Natural killer cell treated with Interleukin-12 subunit alpha and Interleukin-12 subunit beta and Interleukin-15 and Interleukin-18, amount 100 ng/mL, for 72 hours (primary cell): ENCODE data around the gene RNF31. TPM values are rescaled to one million over a fixed set of nuclear protein-coding genes. Genes with fewer than 3 reads are reported as not detected.

ENCODE experiments used
- ATAC-seq, 2 donors: fragments of 150-1000 bp; cut with Tn5 transposase in 1 of 2; sonication (Bioruptor Pico), chemical (Tn5 transposase) in 1 of 2; 2 replicates each; pipeline ENCODE4 v1.10.0; 2021
- DNase-seq: peaks from one replicate; pipeline ENCODE4 v3.0.0; 2022; ENCODE audit warnings: low spot score
- H3K27ac Mint-ChIP-seq, 2 donors: 1 replicate in 1 of 2; 2 replicates in 1 of 2; pipeline ENCODE4 v1.8.0; 2022; ENCODE audit warnings: mixed read lengths in 2 of 2, mild to moderate bottlenecking in 1 of 2, moderate library complexity in 1 of 2
- H3K27me3 Mint-ChIP-seq, 2 donors: 1 replicate in 1 of 2; 2 replicates in 1 of 2; pipeline ENCODE4 v1.8.0; 2022; ENCODE audit warnings: mixed read lengths in 2 of 2
- H3K36me3 Mint-ChIP-seq: one replicate; pipeline ENCODE4 v1.8.0; 2022; ENCODE audit warnings: mixed read lengths
- H3K4me1 Mint-ChIP-seq, 2 donors: 1 replicate in 1 of 2; 2 replicates in 1 of 2; pipeline ENCODE4 v1.8.0; 2022; ENCODE audit warnings: low read depth in 2 of 2, mixed read lengths in 2 of 2, mild to moderate bottlenecking in 1 of 2
- H3K4me3 Mint-ChIP-seq: one replicate; pipeline ENCODE4 v1.8.0; 2022; ENCODE audit warnings: mixed read lengths
- H3K9me3 Mint-ChIP-seq: 2 replicates; pipeline ENCODE4 v1.8.0; 2022; ENCODE audit warnings: mixed read lengths
- total RNA-seq, 2 donors: library from RNA; stranded (reverse); gene quantifications; one replicate each; pipeline ENCODE4 v1.2.3, GENCODE V29; 2022

Gene RNF31
- total RNA-seq, 2 donors from 2014 or later = 115 to 170 TPM

DNA sequence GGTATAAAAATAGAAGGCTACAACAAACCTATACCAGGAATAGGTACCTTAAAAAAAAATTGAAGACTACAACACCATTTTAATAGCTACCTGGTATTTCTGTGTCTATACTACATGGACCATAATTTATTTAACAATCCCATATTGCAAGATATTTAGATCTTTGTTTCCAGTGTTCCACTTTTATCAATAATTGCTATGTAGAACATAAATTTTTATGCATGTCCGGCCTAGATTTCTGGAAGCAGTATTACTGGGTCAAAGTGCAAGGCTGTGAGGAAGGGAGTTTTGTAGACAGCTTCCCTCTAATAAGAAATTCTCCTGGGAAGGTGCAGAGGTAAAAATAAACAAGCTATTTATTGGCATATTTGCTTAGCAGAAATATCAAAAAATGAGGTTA is 36.8 kb upstream of the RNF31 start:
- no peaks in the 10 kb centered on the region for H3K36me3 Mint-ChIP-seq
- no peaks in the 10 kb centered on the region for H3K9me3 Mint-ChIP-seq
- H3K27me3 Mint-ChIP-seq = no peaks in the 10 kb centered on the region
- no peak for ATAC-seq
- peaks cover 13 to 18% of the 10 kb centered on the region in 2 donors for H3K4me1 Mint-ChIP-seq
- H3K4me3 Mint-ChIP-seq = no peak overlapping the region
- peak overlapping the region in 1 of 2 donors; percentile 93 for H3K27ac Mint-ChIP-seq
- no peak for DNase-seq

DNA sequence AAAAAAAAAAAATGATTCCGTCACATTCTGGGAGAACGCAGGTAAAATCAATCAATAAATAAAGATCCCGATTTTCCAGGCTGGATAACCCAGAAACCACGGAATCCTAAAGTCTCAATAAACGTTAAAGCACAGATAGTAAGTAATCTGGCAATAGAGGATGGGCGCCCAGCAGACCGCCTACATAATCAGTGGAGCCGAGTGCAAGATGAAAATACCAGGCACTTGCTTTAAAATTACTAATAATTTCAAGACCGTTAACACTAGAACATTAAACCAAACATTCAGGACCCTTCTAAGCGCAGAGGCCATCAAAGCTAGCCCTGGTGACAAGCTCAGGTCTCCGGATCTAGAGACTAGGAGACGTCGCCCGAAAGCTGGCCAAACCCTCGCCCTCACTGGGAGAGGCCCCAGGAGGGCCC is 33.9 kb upstream of the RNF31 start:
- H3K27me3 Mint-ChIP-seq = no peaks in the 10 kb centered on the region
- no peaks in the 10 kb centered on the region for H3K9me3 Mint-ChIP-seq
- peak overlapping the region; percentile 98 for H3K4me3 Mint-ChIP-seq
- H3K36me3 Mint-ChIP-seq = peaks cover 7% of the 10 kb centered on the region
- H3K4me1 Mint-ChIP-seq = peaks cover 27 to 28% of the 10 kb centered on the region in 2 donors
- no peak for ATAC-seq
- DNase-seq = no peak
- peak overlapping the region; percentile 94 to 100 for H3K27ac Mint-ChIP-seq

DNA sequence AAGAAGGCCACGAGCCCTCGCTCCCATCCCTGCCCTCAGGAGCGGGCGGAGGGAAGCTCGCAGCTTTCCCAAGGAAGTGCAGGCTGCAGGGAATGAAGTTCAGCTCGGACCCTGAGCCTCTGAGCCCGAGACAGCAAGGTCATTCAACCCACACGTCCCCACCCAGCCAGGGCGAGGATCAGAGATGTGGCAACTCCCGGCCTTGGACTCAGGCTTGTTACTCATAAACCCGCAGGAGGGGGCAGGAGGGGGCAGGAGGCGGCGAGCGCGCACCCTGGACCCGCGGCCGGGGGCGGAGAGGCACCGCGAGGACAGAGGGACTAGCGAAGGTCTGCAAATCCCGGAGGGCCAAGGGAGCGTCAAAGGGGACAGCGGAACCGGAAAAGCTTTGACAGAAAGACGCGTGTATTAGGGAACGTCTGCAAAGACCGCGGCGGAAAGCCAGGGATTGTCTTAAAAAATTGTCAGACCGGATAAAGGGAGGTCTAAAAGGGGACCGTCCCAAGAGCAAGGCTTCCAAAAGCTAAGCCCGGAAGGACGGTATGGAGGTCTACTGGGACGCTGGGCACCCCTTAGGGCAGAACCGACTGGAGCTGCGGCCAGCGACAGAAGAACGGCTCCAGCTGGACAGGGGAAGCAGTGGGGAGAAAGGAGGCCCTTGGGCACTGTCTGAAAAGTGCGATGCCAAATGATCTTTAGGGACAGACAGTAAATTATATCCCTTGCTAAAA is 33.3 kb upstream of the RNF31 start:
- H3K4me1 Mint-ChIP-seq = peaks cover 22 to 25% of the 10 kb centered on the region in 2 donors
- peak; percentile 54 to 66 for ATAC-seq

DNA sequence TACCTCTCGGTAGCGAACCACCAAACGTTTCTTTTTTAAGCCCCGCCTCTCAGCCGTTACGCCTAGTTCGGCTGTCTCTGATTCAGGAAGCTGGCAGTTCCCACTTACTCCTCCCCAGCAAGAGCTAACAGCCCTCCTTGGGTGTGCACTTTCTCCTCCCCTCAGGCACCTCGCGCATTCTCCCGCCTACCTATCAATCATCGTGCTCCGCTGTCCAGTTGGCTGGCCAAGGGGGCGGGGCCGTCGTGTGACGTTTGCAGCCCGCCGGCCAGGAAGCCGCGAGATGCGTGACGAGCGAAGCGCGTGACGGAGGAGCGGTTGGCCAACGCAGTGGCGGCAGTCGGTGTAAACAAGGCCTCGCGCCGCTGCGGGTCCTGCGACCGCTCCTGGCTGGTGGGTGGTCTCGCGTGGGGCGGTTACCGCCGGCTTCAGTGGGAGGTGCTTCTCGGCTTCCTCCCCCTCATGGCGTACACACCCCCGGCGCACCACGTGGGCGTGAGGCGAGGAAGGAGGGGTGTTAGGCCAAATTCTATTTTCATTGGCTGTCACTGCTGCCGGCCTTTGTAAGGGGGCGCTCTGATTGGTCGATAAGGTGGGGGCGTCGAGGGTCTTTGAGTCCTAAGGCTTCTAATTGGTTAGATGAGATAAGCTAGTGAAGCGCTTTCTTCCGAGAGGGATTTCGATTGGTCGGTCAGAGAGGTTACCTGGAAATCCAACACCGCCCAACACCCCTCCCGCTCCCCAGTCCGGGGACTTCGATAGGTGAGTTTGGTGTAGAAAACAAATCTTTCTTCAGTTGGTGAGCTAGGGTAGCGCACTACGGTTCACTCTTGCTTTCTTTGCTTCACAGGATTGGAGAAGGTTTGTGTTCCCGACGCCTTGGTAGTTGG is 32.5 kb upstream of the RNF31 start, which contains the start of the genes DCAF11 and NRL:
Gene DCAF11, plus strand, starts transcription at position 246 of the 890 bp plus-strand sequence. CDS start 818 bp downstream, outside the sequence.
Gene NRL, minus strand, starts transcription at position 418 of the 890 bp plus-strand sequence. CDS start 32,101 bp downstream, outside the sequence.
- Mint-ChIP-seq H3K9me3 (no peaks in the 10 kb centered on the region), H3K36me3 (peaks cover 12% of the 10 kb centered on the region), H3K4me3 (peak within 1 kb of the TSS; percentile 98), H3K27me3 (no peaks in the 10 kb centered on the region), H3K4me1 (peaks cover 19 to 24% of the 10 kb centered on the region in 2 donors), H3K27ac (peak within 1 kb of the TSS; percentile 94 to 100)
- ATAC-seq (peak; percentile 94), DNase-seq (peak; percentile 100)

More for the DNA sequence above, 33.3 kb upstream of the RNF31 start:
- Mint-ChIP-seq H3K36me3 (peaks cover 12% of the 10 kb centered on the region), H3K27ac (peak overlapping the region; percentile 94 to 100), H3K4me3 (peak overlapping the region; percentile 98), H3K9me3 (no peaks in the 10 kb centered on the region), H3K27me3 (no peaks in the 10 kb centered on the region)
- DNase-seq = peak; percentile 92

DNA sequence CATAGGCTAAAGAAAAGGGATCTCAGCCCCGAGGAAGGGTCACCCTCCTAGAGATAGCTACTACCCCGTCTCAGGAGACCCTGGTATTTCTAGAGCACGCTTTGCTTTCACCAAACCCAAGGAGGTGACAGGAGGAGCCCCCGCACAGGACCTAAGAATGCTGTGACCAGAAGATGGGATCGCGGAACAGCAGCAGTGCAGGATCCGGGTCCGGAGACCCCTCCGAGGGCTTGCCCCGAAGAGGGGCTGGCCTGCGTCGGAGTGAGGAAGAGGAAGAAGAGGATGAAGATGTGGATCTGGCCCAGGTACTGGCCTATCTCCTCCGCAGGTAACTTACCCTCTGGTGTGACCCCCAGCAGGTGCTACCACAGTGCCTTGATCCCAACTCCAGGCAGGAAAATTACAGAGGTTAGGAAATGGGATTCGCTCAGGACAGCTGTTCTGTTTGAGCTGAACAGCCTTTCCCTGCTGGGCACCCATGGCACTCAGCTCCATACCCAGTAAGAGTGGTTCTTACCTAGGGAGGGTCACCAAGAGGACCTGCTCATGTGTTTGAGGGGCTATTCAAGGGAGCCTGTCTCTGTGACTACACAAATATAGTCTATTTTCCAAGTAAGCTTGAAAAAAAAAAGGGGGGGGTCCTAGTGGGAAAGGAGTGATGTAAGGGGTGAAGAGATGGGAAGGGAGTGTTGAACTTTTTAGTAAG is 31.7 kb upstream of the RNF31 start:
- ATAC-seq = no peak
- Mint-ChIP-seq H3K36me3 (peaks cover 12% of the 10 kb centered on the region), H3K27ac (peak overlapping the region; percentile 94 to 100), H3K4me3 (peak overlapping the region; percentile 98), H3K4me1 (peaks cover 19 to 24% of the 10 kb centered on the region in 2 donors), H3K27me3 (no peaks in the 10 kb centered on the region), H3K9me3 (no peaks in the 10 kb centered on the region)
- DNase-seq = no peak

DNA sequence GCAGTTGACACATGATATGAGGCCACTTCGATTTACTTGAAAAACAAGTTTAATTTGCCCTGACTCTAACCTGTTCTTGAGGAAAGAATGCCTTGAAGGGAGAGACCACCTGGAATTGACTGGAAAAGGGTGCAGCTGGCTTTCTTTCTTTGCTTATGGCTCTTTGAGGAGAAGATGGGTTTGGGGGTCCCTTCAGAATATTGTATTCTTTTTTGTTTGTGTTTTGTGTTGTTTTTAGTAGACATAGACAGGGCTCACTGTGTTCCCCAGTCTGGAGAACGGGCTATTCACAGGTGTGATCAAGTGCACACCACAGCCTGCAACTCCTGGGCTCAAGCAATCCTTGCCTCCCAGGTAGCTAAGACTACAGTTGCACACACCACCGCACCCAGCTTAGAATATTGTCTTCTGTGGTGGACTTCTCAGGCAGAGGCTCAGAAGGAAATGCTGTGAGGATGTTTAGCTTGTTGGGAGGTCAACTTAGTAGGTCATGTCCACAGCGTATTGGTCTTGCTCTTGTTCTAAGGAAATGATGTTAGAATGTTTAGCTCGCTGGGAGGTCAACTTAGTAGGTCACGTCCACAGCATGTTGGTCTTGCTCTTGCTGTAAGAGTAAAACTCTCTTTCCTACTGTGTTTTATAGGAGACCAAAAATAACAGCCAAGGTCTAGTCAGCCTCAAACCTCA is 31.0 kb upstream of the RNF31 start:
- H3K27ac Mint-ChIP-seq = peak overlapping the region; percentile 94 to 100
- peaks cover 13% of the 10 kb centered on the region for H3K36me3 Mint-ChIP-seq
- peaks cover 19 to 24% of the 10 kb centered on the region in 2 donors for H3K4me1 Mint-ChIP-seq
- no peaks in the 10 kb centered on the region for H3K27me3 Mint-ChIP-seq
- H3K9me3 Mint-ChIP-seq = no peaks in the 10 kb centered on the region
- DNase-seq = no peak
- no peak for ATAC-seq
- peak overlapping the region; percentile 98 for H3K4me3 Mint-ChIP-seq

DNA sequence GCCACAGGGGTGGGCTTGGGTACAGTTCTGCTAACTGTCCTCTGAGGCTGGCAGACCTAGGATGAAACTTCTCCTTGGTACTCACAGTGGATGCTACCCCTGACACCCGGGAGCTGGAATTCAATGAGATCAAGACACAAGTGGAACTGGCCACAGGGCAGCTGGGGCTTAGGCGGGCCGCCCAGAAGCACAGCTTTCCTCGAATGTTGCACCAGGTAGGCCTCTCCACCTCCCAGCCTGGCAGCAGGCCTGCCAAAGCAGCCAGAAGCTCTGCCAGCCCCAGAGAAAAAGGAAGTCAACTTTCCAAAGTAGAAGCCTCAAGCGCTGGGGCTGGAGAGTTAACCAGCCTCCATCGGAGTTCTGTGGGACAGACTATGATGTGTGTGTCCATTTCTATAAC is 30.1 kb upstream of the RNF31 start:
- Mint-ChIP-seq H3K27me3 (no peaks in the 10 kb centered on the region), H3K4me3 (no peak overlapping the region), H3K36me3 (peaks cover 19% of the 10 kb centered on the region), H3K9me3 (no peaks in the 10 kb centered on the region), H3K4me1 (peaks cover 19 to 24% of the 10 kb centered on the region in 2 donors), H3K27ac (peak overlapping the region in 1 of 2 donors; percentile 100)
- DNase-seq = peak; percentile 16
- ATAC-seq = no peak

DNA sequence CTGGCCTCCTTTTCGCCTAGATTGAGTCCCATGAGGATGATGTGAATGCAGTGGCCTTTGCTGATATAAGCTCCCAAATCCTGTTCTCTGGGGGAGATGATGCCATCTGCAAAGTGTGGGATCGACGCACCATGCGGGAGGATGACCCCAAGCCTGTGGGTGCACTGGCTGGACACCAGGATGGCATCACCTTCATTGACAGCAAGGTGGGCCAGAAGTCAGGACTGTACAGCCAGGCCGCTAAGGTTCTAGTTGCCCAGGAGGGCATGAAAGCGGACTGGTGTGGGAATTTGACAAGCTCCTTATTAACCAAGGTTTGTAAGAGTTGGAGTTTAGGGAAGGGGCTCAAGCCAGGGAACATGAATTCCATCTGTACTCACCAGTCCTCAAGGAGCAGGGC is 27.6 kb upstream of the RNF31 start:
- H3K36me3 Mint-ChIP-seq = peaks cover 19% of the 10 kb centered on the region
- H3K4me3 Mint-ChIP-seq = no peak overlapping the region
- ATAC-seq = no peak
- no peaks in the 10 kb centered on the region for H3K9me3 Mint-ChIP-seq
- H3K27ac Mint-ChIP-seq = no peak overlapping the region
- no peaks in the 10 kb centered on the region for H3K27me3 Mint-ChIP-seq
- DNase-seq = no peak
- peaks cover 19 to 24% of the 10 kb centered on the region in 2 donors for H3K4me1 Mint-ChIP-seq

DNA sequence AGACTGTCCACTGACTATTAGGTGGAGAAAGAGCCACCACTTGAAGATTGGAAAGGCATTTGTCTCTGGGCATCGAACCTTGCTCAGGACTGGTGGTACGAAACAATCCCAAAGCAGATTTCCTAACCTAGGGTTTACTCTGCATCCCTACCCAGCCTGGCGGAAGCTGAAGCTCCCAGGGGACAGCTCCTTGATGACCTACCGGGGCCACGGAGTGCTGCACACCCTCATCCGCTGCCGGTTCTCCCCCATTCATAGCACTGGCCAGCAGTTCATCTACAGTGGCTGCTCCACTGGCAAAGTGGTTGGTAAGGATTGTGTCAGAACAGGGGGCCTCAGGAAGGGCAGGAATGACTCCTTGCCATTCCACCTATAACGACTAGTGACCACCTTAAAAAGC is 26.1 kb upstream of the RNF31 start:
- Mint-ChIP-seq H3K9me3 (no peaks in the 10 kb centered on the region), H3K36me3 (peaks cover 19% of the 10 kb centered on the region), H3K27me3 (no peaks in the 10 kb centered on the region), H3K4me3 (no peak overlapping the region), H3K27ac (no peak overlapping the region), H3K4me1 (peaks cover 8 to 10% of the 10 kb centered on the region in 2 donors)
- ATAC-seq = no peak
- DNase-seq = peak; percentile 37

DNA sequence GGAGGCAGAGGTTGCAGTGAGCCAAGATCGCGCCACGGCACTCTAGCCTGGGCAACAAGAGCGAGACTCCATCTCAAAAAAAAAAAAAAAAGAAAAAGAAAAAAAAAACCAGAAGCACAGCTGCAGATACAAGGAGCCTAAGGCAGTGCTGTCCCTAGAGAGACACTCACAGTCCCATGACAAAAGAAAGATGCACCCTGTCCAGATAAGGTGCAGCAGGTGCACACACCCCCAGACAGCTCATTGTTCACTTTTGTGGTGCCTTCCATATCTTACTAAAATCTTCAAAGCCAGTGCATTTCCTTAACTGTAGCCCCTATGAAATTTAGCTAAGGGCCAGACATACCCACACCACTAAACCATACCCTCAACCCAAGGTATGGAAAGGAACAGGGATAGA is 24.9 kb upstream of the RNF31 start:
- DNase-seq = peak; percentile 3
- ATAC-seq = no peak
- peak overlapping the region in 1 of 2 donors; percentile 68 for H3K27ac Mint-ChIP-seq

DNA sequence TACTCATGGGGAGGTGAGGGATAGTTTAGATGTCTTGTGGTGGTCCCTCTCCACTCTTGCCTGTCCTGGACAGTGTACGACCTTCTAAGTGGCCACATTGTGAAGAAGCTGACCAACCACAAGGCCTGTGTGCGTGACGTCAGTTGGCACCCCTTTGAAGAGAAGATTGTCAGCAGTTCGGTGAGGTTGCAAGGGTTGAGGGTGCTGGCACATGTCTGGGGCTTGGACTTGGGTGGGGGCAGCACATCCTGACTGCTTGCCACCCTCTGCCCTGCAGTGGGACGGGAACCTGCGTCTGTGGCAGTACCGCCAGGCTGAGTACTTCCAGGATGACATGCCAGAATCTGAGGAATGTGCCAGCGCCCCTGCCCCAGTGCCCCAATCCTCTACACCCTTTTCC is 24.4 kb upstream of the RNF31 start:
- H3K27ac Mint-ChIP-seq = peak overlapping the region in 1 of 2 donors; percentile 68
- peaks cover 14% of the 10 kb centered on the region for H3K36me3 Mint-ChIP-seq
- no peaks in the 10 kb centered on the region for H3K27me3 Mint-ChIP-seq
- peaks cover 0 to 4% of the 10 kb centered on the region in 2 donors for H3K4me1 Mint-ChIP-seq
- no peak overlapping the region for H3K4me3 Mint-ChIP-seq
- no peaks in the 10 kb centered on the region for H3K9me3 Mint-ChIP-seq
- ATAC-seq = no peak
- peak; percentile 40 for DNase-seq

More for the DNA sequence above, 24.9 kb upstream of the RNF31 start:
- Mint-ChIP-seq H3K27me3 (no peaks in the 10 kb centered on the region), H3K36me3 (peaks cover 14% of the 10 kb centered on the region), H3K4me3 (no peak overlapping the region), H3K9me3 (no peaks in the 10 kb centered on the region), H3K4me1 (peaks cover 0 to 4% of the 10 kb centered on the region in 2 donors)

DNA sequence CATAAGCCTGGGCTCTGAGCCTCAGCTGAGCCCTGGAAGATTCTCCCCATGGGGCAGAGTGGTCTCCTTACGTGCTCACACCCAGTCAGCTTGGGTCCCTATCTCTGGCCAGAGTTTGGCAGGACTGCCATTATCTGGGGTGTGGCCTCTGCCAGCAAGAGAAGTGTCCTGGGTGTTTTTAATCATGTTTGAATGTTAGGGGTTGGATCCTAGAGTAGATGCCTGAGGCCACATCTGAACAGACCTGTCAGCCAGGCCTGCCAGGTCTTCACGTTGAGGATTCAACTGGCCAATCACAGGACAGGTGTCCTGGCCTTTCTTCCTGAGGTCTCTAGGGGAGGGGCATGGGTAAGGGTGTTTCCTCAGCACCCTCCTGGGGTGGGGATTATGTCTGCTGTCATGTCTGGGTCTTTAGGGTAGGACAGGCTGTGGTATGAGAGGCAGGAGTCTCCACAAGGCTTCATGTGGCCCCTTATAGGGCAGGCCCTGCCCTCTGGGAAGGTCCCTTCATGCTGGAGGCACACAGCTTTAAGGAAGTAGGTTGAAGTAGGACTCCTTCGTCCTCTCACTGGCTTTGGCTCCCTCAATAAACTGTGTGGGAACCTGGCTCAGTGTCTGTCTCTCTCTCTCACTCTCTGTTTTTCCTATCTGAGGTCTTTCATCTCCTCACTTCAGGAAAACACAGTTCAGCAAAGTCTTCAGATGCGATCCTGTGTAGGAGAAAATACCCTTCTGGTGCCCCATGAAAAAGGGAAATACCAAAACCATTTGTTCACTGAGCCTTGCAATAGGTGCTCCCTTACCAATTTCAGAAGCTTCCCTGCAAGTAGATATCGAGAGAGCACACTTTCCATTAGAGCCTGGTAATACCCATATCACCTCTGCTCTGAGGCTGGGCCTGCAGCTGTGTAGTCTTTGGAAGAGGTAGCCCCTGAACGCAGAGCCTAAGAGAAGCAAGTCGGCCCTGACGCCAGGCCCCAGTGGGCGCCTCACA is 23.6 kb upstream of the RNF31 start:
- Mint-ChIP-seq H3K27me3 (no peaks in the 10 kb centered on the region), H3K4me1 (no peaks in the 10 kb centered on the region), H3K36me3 (peaks cover 8% of the 10 kb centered on the region), H3K27ac (peak overlapping the region in 1 of 2 donors; percentile 77), H3K9me3 (no peaks in the 10 kb centered on the region), H3K4me3 (no peak overlapping the region)
- DNase-seq (peak; percentile 31), ATAC-seq (peak; percentile 11 to 32)
